Stomach (tissue), 9 donors: ENCODE results near the gene INTU. TPM values are rescaled to one million over a fixed set of nuclear protein-coding genes. Genes with fewer than 3 reads are reported as not detected.
A peak's percentile ranks its signal among the peaks of the same experiment; 100 is the strongest.

Source experiments
- DNase-seq, 2 donors: peaks; one replicate each; pipeline versions ENCODE4 v3.0.0 to v3.0.0-alpha.2; 2013 to 2019
- H3K27ac ChIP-seq, 5 donors: fragments of 200-600 bp in 4 of 5; sonication (generic) in 4 of 5; one replicate each; pipeline ENCODE4 v1.5.1; 2013 to 2019; ENCODE audit warnings: mild to moderate bottlenecking in 1 of 5, moderate library complexity in 1 of 5
- H3K27me3 ChIP-seq, 3 donors: fragments of 200-600 bp; sonication (generic); one replicate each; pipeline ENCODE4 v1.5.1; 2017 to 2019; ENCODE audit warnings: mixed run types in 1 of 3
- H3K36me3 ChIP-seq, 4 donors: fragments of 200-600 bp; sonication (generic); 1 replicate in 3 of 4; 2 replicates in 1 of 4; pipeline ENCODE4 v1.5.1; 2016 to 2019
- H3K4me1 ChIP-seq, 4 donors: fragments of 200-600 bp; sonication (generic); one replicate each; pipeline ENCODE4 v1.5.1; 2016 to 2019
- H3K4me3 ChIP-seq, 4 donors: fragments of 200-600 bp; sonication (generic) in 3 of 4; one replicate each; pipeline ENCODE4 v1.5.1; 2016 to 2019; ENCODE audit warnings: mild to moderate bottlenecking in 1 of 4
- H3K9me3 ChIP-seq, 4 donors: fragments of 200-600 bp; sonication (generic); one replicate each; pipeline ENCODE4 v1.5.1; 2016 to 2019
- CTCF ChIP-seq, 7 experiments: fragments of 450-650 bp in 4 of 7; fragments of 200-600 bp in 3 of 7; sonication (generic) in 3 of 7; IDR thresholded peaks; one replicate each; pipeline ENCODE4 v1.5.1; 2016 to 2019; ENCODE audit warnings: antibody characterized with exemption in 7 of 7, control low read depth in 2 of 7, mild to moderate bottlenecking in 1 of 7
- EP300 ChIP-seq: sonication (generic); formaldehyde crosslinking; IDR thresholded peaks from one replicate; pipeline ENCODE4 v1.6.1; 2017; ENCODE audit warnings: antibody characterized with exemption
- POLR2A ChIP-seq, 4 donors: fragments of 450-650 bp; IDR thresholded peaks; one replicate each; pipeline ENCODE4 v1.6.1; 2016; ENCODE audit warnings: antibody characterized with exemption in 4 of 4, control low read depth in 2 of 4, mild to moderate bottlenecking in 1 of 4, moderate library complexity in 1 of 4
- POLR2AphosphoS5 ChIP-seq, 3 donors: sonication (generic); formaldehyde crosslinking; IDR thresholded peaks; one replicate each; pipeline ENCODE4 v1.6.1; 2016; ENCODE audit warnings: antibody characterized with exemption in 3 of 3
- WGBS, 5 donors: extraction: QIAGEN DNeasy Blood & Tissue Kit in 3 of 5; methylation state at CpG; one replicate each; pipeline versions ENCODE4 v1.1.5 to v1.1.7; 2013 to 2018; 5-methylcytosine and 5-hydroxymethylcytosine counted together
- intact Hi-C: fragments of 100-400 bp; cut with DNase I; formaldehyde crosslinking; loops from one replicate; pipeline ENCODE4 v1.15.1; 2023; ENCODE audit warnings: low total_unique reads
- polyA plus RNA-seq, 3 donors: library from polyadenylated mRNA; stranded (reverse); fragments of 200-250 nt; gene quantifications; one replicate each; pipeline ENCODE4 v1.2.3, GENCODE V29; 2013
- total RNA-seq, 5 donors: library from RNA; depleted of rRNA; stranded (reverse); fragments of >200 nt; gene quantifications; one replicate each; pipeline versions ENCODE4 v1.1.0 to v1.2.3, GENCODE V29; 2014 to 2016
- donor health status: healthy with polysubstance abuse.
- donor health status: Bipolar disorder and iron deficiency.
- donor health status: healthy.

Gene INTU
- total and polyA plus RNA-seq, 8 donors: 0.62 to 42.9 (median 5.6) TPM

GRCh38 chr4:127667116-127667515 is 34.4 kb downstream of the INTU start:
- DNase-seq: no peak
- H3K9me3 ChIP-seq: no peaks in the 10 kb centered on the region
- WGBS, 5 donors: 68 to 86% (median 81%) methylated on average over 2 of the region's 2 CpGs
- intact Hi-C loops: no loop called here
- no peaks in the 10 kb centered on the region for H3K27me3 ChIP-seq
- H3K27ac ChIP-seq: no peak overlapping the region
- H3K36me3 ChIP-seq: peaks cover 0 to 3% (median 0%) of the 10 kb centered on the region in 4 donors
- TF ChIP-seq EP300: no peak
- no peak for TF ChIP-seq CTCF (IDR thresholded peaks at IDR 0.05)
- no peak for TF ChIP-seq POLR2A (IDR thresholded peaks at IDR 0.05)
- TF ChIP-seq POLR2AphosphoS5 (IDR thresholded peaks at IDR 0.05): no peak
- H3K4me1 ChIP-seq: no peaks in the 10 kb centered on the region
- no peak overlapping the region for H3K4me3 ChIP-seq

GRCh38 chr4:127667772-127668171 is 35.0 kb downstream of the INTU start:
- Histone ChIP-seq H3K27me3 (no peaks in the 10 kb centered on the region), H3K27ac (no peak overlapping the region), H3K9me3 (no peaks in the 10 kb centered on the region), H3K4me1 (no peaks in the 10 kb centered on the region), H3K36me3 (peaks cover 0 to 3% (median 0%) of the 10 kb centered on the region in 4 donors), H3K4me3 (no peak overlapping the region)
- 66 to 98% (median 96%) methylated on average over 2 of the region's 2 CpGs for WGBS, 5 donors
- intact Hi-C loops: no loop called here
- DNase-seq: peak in 1 of 2 donors; percentile 3
- TF ChIP-seq CTCF (IDR thresholded peaks at IDR 0.05): no peak
- no peak for TF ChIP-seq EP300
- no peak for TF ChIP-seq POLR2AphosphoS5 (IDR thresholded peaks at IDR 0.05)
- TF ChIP-seq POLR2A (IDR thresholded peaks at IDR 0.05): no peak

- TF ChIP-seq POLR2AphosphoS5 (IDR thresholded peaks at IDR 0.05) (no peak), CTCF (IDR thresholded peaks at IDR 0.05) (no peak), EP300 (no peak), POLR2A (IDR thresholded peaks at IDR 0.05) (no peak)
- intact Hi-C loops: no loop called here
Measured at GRCh38 chr4:127668770-127669169, 36.0 kb downstream of the INTU start.

GRCh38 chr4:127669691-127670090 is 36.9 kb downstream of the INTU start:
- Histone ChIP-seq H3K4me3 (no peak overlapping the region), H3K27me3 (no peaks in the 10 kb centered on the region), H3K9me3 (no peaks in the 10 kb centered on the region), H3K4me1 (no peaks in the 10 kb centered on the region), H3K36me3 (peaks cover 0 to 3% (median 0%) of the 10 kb centered on the region in 4 donors), H3K27ac (no peak overlapping the region)
- 68 to 82% (median 78%) methylated on average over 1 of the region's 1 CpG for WGBS, 5 donors
- TF ChIP-seq POLR2AphosphoS5 (IDR thresholded peaks at IDR 0.05): no peak
- no peak for TF ChIP-seq CTCF (IDR thresholded peaks at IDR 0.05)
- TF ChIP-seq POLR2A (IDR thresholded peaks at IDR 0.05): no peak
- no peak for TF ChIP-seq EP300
- no peak for DNase-seq
- intact Hi-C loops: no loop called here

More at GRCh38 chr4:127668770-127669169, 36.0 kb downstream of the INTU start:
- no peak overlapping the region for H3K27ac ChIP-seq
- 77 to 83% (median 80%) methylated on average over 2 of the region's 2 CpGs for WGBS, 5 donors
- H3K9me3 ChIP-seq: no peaks in the 10 kb centered on the region
- H3K36me3 ChIP-seq: no peaks in the 10 kb centered on the region
- H3K27me3 ChIP-seq: no peaks in the 10 kb centered on the region
- no peak overlapping the region for H3K4me3 ChIP-seq
- peak in 1 of 2 donors; percentile 2 for DNase-seq
- H3K4me1 ChIP-seq: no peaks in the 10 kb centered on the region
